NCI-H460 (cell line): ENCODE results near the gene SMPD3. TPM values are rescaled to one million over a fixed set of nuclear protein-coding genes. Genes with fewer than 3 reads are reported as not detected.

Experiments used
- DNase-seq: peaks from one replicate; pipeline ENCODE4 v3.0.0-alpha.2; 2016; ENCODE audit warnings: low read depth; ENCODE audit errors: extremely low read depth
- total RNA-seq: library from RNA; depleted of rRNA; stranded (reverse); fragments of >200 nt; shearing (Covaris generic); gene quantifications from 2 replicates; pipeline ENCODE4 v1.2.3, GENCODE V29; 2014

The SMPD3 gene
- total RNA-seq, 1 experiment from 2014 or later: 0.07 TPM

DNA sequence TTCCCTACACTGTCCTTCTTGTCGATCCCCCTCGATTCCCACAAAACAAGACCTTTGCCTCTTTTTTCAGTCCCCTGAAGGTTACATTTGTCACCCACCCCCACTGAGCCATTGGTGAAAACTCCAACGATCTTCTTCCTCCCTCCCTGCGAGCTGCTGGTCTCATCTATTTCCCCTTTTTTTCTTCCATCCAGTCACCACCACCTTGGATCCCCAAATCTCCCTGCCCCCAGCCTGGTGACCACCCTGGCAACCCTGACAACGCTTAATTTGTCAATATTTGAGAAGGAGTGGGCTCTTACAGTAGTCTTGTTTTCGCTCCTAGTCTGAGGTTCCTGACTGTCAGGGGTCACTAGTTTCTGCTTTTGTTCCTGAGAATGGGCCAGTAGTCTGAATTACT is 62.9 kb downstream of the SMPD3 start:
- no peak for DNase-seq

GRCh38 chr16:68384288-68385161 is 63.8 kb downstream of the SMPD3 start:
- DNase-seq: no peak

GRCh38 chr16:68383858-68384257 is 64.5 kb downstream of the SMPD3 start:
- no peak for DNase-seq

DNA sequence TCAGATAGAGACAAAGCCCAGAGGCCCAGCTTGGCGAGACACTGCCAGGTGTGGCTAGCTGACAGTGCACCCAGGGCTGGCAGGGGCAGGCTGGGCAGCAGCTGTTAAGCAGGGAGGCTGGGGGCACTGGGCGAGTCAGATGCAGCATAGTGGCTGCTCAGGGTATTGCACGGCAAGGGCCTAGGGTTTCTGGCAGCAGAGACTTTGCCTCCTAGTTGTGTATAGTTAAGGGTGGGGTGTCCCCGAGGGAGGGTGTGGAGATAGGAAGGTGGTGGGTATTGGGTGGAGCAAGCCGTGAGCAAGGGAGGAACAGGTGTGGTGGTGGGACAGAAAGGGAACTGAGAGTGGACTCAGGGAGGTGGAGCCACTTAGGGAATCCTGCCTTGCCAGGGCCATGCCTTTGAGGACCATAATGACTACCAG is 66.0 kb downstream of the SMPD3 start:
- DNase-seq: no peak

DNA sequence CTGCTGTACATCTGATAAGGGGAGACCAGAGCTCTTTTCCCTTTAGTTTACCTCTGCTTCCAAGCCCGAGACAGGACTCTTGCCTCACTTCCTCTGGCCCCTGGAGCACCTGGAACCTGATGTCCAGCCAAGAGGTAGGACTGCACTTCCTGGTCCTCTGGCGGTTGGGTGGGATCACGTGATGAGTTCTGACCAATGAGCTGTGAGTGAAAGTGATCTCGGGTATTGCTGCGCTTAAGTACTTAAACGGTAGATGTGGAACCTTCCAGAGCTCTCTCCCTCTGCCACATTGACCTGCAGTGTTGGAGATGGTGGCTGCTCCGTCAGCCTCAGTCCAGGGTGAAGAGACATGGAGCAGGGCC is 67.0 kb downstream of the SMPD3 start:
- DNase-seq: no peak

GRCh38 chr16:68380676-68381362 is 67.5 kb downstream of the SMPD3 start:
- DNase-seq: no peak

GRCh38 chr16:68380348-68380670 is 68.0 kb downstream of the SMPD3 start:
- DNase-seq: no peak

DNA sequence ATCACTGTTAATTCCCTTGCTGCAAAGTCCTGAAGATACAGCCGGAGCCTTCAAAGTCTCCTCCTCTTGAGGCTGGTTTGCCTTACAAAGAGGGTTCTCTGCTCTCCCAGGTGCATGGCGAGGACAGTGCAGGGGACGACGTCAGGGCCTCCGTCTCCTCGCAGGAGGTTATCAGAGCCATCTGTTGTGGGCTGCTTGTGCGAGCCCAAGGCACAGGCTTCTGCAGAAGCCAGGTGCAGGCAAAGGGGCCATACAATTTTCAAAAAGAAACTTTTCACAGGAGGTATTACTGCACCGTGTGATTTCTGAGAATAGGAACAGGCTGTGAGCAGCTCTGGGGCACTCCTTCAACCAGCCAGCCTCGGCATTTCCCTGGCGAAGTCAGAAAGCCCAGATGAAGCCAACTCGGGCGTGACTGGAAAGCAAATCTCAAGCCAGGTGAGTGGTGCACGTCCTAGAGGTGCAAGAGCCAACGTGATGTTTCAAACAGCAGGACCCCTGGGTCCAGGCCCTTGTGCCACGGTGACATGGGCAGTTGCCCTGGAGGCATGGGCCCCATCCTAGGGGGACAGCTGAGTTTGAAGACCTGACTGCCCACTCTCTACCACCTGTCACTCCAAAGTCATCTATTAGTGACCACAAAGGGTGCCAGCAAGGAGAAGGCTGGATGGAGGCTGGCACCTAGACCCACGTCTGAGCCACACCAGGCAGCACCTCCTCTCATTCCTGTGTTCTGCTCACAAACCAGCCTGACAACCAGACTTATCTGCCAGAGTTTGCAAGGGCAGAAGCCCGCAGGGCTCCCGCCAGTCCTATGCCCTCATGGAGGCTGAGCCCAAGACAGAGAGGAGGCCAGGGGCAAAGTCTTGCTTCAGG is 68.6 kb downstream of the SMPD3 start:
- DNase-seq: no peak

DNA sequence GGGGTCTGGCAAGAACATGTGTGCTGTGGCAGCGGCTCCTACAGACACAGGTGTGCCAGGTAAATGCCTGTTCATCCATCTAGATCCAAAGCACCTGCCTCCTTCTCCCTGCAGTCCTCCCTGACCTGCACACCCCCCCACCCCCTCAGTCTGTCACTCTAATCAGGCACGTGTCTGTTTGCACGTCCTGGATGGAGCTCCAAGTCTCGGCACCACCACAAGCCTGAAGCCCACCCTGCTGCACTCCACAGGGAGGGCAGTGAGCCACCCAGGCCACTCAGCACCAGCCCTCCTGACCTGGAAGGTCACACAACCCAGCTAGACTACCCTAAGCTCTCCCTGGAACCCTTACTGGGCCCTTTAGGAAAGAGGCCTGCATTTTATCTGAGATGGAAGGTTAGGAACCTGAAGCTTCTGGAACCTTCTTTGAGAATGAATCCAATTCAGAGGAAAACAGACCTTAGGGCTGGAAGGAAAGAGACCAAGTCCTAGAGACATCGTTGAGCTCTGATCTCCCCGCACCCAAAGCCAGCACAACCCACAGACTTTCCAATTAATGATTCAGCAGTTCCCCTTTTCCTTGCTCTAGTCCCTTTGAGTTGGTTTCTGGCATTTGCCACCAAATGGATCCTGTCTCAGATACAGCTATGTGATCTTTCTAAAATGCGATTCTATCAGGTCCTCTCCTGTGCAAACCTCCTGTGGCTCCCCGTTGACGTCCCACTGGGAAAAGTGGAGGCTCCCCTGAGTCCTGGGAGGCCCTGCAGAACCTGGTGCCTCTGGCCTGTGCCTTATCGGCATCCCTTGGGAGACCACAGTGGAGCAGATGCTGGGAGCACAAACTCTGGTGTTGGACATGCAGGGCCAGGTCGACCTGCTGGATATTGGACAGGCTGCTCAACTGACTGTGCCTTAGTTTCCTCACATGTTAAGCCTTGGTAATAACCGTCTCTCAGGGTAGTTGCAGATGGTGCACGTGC is 69.6 kb downstream of the SMPD3 start:
- DNase-seq: no peak

DNA sequence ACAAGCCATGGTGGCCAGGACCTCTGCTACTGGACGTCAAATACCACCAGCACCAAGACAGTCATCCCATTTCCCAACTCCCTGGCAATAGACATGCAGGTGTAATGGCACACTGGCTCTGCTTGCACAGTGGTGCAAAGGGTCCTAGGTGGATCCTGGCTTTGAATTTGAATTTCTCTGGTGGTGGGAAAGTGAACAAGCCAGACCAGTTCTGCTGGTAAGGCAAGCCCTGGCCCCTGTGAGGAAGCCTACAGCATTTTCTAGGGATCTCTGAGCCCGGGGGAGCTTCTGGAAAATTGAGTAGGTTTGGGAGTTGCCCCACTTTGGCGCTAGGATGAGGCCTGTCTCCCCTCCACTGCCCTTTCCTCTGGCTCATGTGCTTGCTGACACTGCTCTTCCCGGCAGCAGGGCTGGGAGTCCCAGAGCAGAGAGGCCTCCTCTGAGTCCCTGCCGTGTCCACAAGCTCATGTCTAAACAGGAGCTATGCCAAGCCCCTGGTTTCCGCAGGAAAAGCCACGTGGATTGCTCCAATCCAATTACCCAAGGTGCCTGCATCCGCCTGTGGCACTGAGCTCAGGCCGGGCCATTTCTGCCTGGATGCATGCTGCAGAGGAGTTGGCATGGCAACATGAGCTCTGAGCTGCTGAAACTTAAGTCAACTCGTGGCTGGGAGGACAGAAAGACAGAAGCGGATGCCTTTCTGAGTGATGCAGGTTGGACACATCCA is 70.5 kb downstream of the SMPD3 start:
- no peak for DNase-seq

DNA sequence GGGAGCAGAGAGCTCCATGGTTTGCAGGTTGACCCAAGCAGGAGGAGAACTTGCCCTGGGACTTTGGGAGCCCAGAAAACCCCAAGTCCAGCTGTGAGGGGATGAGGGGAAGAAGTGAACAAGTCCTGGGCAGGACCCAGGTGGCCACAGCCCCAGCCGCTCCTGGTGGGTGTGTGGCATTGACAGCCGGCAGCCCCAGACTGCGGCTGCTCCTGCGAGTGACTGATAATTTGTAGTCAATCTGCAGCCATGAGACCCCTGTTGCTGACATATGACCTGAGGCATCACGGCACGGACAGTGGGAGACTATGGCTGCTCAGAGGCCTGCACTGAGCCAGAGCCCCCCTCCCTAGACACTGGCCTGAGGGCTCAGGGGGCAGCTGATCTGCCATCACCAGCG is 71.1 kb downstream of the SMPD3 start:
- no peak for DNase-seq

DNA sequence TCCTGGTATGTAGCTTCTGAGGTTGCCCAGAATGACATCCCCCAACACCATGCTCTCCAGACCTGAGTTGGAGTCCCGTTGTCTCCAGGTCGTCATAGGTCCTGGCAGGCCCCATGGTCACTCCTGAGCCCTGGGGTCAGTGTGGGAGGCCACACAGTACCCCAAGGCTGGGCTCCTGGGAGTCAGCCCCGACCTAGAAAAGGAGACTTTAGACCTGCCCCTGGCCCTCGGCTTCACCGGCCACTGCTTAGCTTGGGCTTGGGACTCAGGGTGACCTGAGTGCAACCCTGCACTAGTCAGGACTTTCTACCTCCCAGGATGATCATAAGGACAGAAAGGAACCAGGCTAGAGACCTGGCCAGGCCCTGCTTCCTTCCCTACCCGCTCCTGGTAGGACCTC is 71.7 kb downstream of the SMPD3 start:
- DNase-seq: no peak

DNA sequence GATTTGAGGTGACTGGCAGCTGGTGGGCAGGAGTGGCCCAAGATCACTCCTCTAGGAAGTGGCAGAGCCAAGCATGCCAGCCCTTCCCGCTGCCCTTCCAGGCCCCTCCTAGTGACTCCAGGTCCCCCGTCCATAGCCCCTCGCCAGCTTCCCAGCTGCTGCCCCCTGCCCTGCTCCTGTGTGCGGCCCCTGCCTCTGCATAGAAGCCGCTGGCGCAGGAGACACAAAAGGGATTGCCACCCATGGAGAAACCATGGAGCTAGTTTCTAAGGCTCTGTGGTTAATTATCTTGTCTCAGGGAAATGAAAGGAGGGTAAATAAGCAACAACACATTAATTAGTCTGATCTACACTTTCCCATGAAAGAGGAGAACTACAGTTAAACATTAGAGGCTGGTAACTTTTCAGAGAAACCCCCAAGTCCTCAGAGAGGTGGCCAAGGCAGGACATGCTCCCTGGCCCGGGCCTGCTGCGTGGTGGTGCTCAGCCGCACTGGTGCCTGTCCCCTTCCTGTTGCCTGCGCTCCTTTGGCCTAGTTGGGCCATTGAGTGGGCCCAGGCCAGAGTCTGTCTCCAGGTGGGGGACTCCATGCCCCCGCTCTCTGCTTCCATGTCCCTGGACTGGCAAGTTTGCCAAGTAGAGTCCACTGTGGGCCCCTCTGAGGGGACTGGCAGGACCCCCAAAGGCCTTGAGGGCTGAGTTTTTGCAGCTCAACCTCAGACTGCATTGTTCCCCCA is 72.3 kb downstream of the SMPD3 start:
- DNase-seq: no peak

DNA sequence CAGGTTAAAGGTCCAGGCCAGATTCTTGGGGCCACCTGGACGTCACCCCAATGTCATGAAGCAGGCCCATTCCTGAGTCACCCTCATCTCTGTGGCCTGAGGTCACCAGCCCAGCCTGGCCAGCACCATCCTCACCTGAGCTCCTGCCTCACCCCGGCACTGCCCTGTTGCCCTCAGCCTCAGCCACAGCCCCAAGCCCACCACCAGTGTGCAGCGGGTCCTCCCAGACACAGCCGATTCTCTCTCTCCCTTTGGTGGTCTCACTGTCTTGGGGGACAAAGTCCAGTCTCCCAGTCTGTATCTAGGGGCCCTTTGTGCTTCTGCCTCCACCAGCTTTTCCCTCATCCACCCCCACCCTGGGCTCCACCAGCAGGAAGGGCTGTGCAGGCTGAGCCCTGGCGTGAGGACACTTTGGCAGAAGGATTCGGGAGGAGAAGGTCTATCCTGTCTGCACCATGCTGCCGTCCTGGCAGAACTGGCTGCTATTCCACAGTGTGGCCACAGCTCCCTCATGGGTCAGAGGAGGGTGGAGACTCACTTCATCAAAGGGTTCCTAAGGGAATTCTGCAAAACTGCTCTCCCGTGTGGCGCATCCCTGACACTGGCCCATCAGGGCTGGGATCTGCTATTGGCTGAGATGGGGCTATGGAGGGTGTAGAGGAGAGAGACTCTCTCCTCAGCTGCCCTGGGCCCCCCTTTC is 73.2 kb downstream of the SMPD3 start:
- no peak for DNase-seq

GRCh38 chr16:68374246-68374805 is 74.0 kb downstream of the SMPD3 start:
- no peak for DNase-seq

DNA sequence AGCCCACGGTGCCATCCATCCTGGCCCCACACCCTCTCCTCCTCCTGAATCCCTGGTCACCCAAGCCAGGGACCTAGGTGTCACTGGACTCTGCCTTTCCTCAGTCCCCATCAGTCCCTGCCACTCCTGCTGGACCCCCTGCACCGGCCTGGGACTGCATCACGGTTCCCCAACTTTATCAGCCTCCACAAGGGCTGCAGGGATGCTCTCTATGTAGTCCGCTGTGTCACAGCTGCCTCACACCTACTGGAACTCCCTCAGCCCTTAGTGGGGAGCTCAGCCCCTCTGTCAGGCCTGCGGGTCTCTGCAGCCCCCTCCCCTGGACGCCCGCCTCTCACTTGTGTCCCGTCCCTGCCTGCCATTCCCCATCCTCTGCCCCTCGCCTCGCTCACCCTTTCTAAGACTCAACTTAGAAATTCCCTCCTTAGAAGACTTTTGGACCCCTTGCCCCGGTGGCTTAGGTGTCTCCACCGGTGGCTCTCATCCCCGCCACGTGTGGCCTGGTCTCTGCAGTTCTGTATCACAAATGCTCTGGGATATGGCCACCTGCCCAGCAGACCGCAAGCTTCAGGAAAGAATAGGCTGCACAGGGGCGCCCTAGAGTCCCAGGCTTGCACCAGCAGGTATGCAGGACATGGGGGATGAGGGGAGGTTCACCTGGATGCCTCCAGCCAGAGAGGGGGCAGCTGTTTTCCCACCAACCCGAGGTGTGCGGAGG is 74.6 kb downstream of the SMPD3 start:
- no peak for DNase-seq

- no peak for DNase-seq
These were observed 75.5 kb downstream of the SMPD3 start for GRCh38 chr16:68372806-68373205.
